Stimulated activated CD8-positive, alpha-beta memory T cell treated with anti-CD3 and anti-CD28 coated beads, Interleukin-2, amount 100 ng/mL, for 1 hour (primary cell): Measurements from ENCODE around the gene ZNRF2.

ENCODE experiments used
- DNase-seq, 2 donors: peaks; one replicate each; pipeline ENCODE4 v3.0.0-alpha.2; 2020; ENCODE audit warnings: low read depth in 2 of 2

The ZNRF2 gene

DNA sequence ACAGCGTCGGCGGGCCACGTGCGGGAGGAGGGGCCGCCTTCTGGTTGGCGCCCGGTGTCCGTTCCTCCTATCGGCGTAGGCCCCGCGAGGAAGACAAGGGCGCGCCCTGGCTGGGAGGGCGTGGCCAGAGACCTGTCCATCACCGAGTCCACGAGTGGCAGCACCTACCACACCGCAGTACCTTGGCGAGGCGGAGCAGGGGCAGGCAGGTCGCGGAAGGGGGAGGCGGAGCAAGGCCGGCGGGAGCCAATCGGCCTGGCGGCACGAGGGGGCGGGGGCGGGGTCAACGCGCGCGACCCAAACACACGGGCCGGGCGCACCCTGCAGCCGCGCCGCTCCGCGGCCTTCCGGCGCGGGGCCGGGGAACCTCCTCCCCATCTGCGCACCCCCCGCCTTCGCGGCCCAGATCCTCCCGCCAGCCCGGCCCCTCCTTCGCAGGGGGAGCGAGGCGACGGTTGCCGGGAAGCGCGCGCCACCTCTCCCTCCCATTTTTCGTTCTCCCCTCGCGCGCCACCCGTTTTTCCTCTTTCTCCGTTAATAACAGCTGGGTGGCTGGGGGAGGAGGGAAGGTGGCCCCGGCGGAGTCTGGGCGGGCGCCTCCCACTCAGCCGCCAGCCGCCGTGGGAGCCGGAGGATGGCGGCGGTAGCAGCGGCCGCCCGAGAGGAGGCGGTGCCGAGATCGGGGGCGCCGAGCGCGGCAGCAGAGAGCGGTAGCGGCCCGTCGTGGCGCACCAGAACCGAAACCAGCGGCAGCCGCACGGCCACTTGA, at the start of gene ZNRF2:
ZNRF2 (plus strand) TSS at position 300 of the 769 bp plus-strand sequence. CDS start 761 bp downstream, outside the sequence.
- peak; percentile 94 to 98 for DNase-seq

GRCh38 chr7:30237271-30237695, 47.1 kb upstream of the ZNRF2 start:
- DNase-seq: no peak

- no peak for DNase-seq
These were observed 45.5 kb upstream of the ZNRF2 start for GRCh38 chr7:30238721-30239441.

DNA sequence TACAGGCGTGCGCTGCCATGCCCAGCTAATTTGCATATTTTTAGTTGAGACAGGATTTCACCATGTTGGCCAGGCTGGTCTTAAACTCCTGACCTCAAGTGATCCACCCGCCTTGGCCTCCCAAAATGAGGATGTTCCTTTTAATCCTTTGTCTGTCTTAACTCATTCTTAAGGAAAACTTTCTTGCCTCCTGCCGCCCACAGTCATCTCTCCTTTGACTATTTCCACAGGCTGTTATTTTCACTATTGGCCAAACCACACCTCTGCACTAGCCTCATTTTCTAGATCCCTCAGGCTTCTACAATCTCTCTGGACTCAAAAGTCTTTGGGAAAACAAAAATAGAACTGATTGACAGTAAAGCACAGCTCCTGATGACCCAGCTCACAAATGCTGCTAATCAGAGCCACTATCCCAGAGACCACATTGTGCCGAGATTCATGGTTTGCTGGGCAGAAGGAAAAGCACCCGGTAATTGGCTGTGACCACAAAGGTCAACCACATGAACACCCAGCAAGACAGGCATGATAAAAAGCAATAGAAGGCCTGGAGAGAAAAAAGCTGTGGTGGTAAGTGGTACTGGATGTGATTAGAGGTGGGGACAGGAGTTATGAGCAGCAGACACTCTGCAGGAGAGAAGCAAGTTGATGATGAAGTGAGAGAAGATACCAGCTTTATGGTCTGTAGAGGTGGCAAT, 44.1 kb upstream of the ZNRF2 start:
- no peak for DNase-seq

- DNase-seq: no peak
These were observed 42.6 kb upstream of the ZNRF2 start for GRCh38 chr7:30241767-30242166.

GRCh38 chr7:30244340-30244739, 40.1 kb upstream of the ZNRF2 start:
- DNase-seq: no peak

- no peak for DNase-seq
These were observed 38.5 kb upstream of the ZNRF2 start for GRCh38 chr7:30245913-30246312.

GRCh38 chr7:30246392-30246791, 38.0 kb upstream of the ZNRF2 start:
- DNase-seq: no peak

GRCh38 chr7:30247541-30248401, 36.6 kb upstream of the ZNRF2 start:
- DNase-seq: no peak

DNA sequence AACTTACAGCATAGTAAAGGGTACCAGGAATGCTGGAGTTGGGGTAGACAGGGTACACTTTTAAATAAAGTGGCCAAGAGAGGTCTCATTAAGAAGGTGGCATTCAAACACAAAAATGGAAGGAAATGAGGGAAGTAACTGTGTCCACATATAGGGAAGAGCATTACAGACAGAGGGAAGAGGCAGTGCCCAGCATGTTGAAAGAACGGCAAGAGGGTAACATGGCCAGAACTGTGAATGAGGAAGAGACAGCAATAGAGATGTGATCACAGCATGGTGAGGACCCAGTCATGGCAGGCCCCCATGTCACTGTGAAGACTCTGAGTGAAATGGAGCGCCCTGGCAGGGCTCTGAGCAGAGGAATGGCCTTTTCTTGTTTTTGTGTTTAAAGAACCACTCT, 35.1 kb upstream of the ZNRF2 start:
- no peak for DNase-seq

GRCh38 chr7:30249986-30250774, 34.2 kb upstream of the ZNRF2 start:
- no peak for DNase-seq

DNA sequence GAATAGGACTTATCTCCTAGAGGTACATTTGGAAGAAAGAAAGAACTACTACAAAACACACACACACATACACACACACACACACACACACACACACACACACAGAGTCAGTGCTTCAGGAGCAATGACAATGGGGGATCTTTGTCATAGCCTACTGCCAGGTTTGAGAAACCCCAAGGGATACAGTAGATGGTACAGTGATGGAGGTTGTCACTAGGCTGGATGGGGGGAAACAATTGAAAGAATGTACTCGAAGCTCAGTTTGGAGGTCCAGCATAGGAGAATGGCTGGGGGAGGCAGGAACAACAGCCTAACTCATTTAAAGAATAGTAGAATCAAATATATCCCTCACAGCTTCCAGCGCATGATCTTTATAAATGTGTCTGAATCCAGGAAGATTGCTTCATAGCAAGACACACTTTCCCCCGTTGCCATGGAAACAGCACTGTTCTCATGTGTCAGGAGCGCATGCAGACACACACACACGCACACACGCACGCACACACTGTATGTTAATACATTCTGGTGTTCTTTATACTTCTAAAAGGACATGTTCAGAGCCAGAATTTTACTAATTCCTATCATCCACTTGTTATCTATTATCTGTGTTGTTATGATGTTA, 32.6 kb upstream of the ZNRF2 start:
- no peak for DNase-seq

DNA sequence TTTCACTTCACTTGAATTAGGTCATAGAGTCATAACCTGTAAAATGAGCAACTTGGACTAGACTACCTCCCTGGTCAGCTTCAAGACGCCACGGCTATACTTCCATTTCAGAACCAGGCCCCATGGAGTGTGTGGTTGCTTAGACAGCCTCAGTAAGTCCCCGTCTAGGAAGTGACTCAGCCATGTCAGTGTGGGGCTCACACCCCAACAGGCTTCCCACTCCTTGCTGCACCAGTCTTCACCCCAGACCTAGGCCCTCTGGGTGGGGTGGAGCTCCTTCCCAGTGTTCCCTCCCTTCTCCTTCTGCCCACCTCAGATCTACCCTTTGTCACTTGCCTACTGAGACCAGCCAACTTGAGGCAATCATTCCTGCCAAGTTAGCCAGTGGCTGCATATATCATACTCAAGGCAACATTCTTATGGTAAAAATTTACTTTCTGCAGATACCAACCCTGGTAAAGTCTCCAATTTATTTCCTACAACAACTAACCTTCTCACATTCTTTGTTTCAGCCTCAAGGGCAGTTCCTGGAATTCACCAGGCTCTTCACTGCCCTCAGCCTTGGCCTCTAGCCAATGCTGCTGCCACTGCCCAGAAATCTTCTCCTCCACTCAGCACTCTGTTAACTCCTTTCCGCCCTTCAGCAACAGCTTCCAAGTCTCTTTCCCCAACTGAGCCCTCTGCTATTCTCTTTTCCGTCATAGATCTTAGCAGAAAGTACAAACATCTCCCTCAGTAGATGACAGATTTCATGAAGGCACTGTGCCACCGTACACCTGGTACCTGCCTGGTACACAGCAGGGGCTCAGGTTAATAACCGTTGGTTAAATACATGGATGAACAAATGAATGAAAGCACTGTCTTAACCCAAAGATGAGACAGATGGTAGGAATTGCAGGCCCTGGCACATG, 31.3 kb upstream of the ZNRF2 start:
- no peak for DNase-seq

DNA sequence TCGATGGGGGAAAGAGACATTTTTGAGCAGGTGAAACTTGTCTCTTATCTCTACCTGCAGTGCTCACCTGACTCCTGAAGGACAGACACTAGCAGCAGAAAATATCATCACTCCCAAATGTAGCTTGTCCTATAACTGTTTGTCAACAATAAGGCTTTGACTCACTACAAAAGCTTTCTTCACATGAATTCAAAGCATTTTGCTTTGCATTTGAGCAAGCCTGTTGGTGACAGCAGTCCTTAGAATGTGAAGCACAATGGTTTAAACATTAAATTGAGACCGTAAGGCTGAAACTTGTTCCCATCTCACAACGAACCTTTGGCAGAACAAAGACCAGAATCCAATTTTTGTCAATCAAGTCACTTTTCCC, 30.6 kb upstream of the ZNRF2 start:
- DNase-seq: no peak

GRCh38 chr7:30254248-30254647, 30.1 kb upstream of the ZNRF2 start:
- DNase-seq: no peak

- DNase-seq: no peak
These were observed 29.7 kb upstream of the ZNRF2 start for GRCh38 chr7:30254717-30255063.

GRCh38 chr7:30255064-30255769, 29.2 kb upstream of the ZNRF2 start:
- no peak for DNase-seq

- no peak for DNase-seq
These were observed 28.0 kb upstream of the ZNRF2 start for GRCh38 chr7:30256349-30256858.
